C4-2B (cell line): Measurements from ENCODE around the gene RAB15.

Source experiments
- CTCF ChIP-seq: fragments of 450-650 bp; conservative IDR thresholded peaks from 2 replicates; pipeline ENCODE4 v1.5.1; 2017; ENCODE audit warnings: mild to moderate bottlenecking
- ZFX ChIP-seq: fragments of 450-650 bp; IDR thresholded peaks from 2 replicates; pipeline ENCODE4 v1.6.1; 2017

- TF ChIP-seq CTCF (no peak), ZFX (no peak)
These were observed 18.8 kb upstream of the RAB15 start for GRCh38 chr14:64990939-64991338.
